OCI-LY3 (cell line): ENCODE results near the gene PPP4R1.
A peak's percentile ranks its signal among the peaks of the same experiment; 100 is the strongest.

Experiments used
- H2AFZ ChIP-seq: fragments of 200-600, 300-600 bp; shearing (Covaris generic); 2 replicates; pipeline ENCODE4 v1.6.0; 2014; ENCODE audit warnings: antibody characterized with exemption, low read depth, low read length
- H3K27ac ChIP-seq: fragments of 200-600, 300-600 bp; sonication (generic); 2 replicates; pipeline ENCODE4 v1.5.1; 2014; ENCODE audit warnings: mild to moderate bottlenecking, low read length, moderate library complexity, mixed read lengths
- H3K27me3 ChIP-seq: fragments of 200-600, 300-600 bp; sonication (generic); 2 replicates; pipeline ENCODE4 v1.6.1; 2014; ENCODE audit warnings: low read depth, low read length, mixed read lengths
- H3K36me3 ChIP-seq: fragments of 200-600, 300-600 bp; sonication (generic); replicated peaks from 2 replicates; pipeline ENCODE3; 2014; ENCODE audit warnings: low read depth, low read length, mixed read lengths
- H3K4me1 ChIP-seq: fragments of 300-600, 200-600 bp; sonication (generic); 2 replicates; pipeline ENCODE4 v1.6.1; 2014; ENCODE audit warnings: low read length, mixed read lengths
- H3K4me2 ChIP-seq: fragments of 200-600, 300-600 bp; sonication (generic); 2 replicates; pipeline ENCODE4 v1.6.1; 2014; ENCODE audit warnings: low read length, mixed read lengths
- H3K4me3 ChIP-seq: fragments of 300-600, 200-600 bp; sonication (generic); 2 replicates; pipeline ENCODE4 v1.5.1; 2014; ENCODE audit warnings: antibody characterized with exemption, mild to moderate bottlenecking, low read length, moderate library complexity
- H3K79me2 ChIP-seq: fragments of 300-600, 200-600 bp; shearing (Covaris generic); 2 replicates; pipeline ENCODE4 v1.6.1; 2014; ENCODE audit warnings: mild to moderate bottlenecking, low read length, mixed read lengths
- H3K9ac ChIP-seq: fragments of 300-600, 200-600 bp; shearing (Covaris generic); 2 replicates; pipeline ENCODE4 v1.6.0; 2014; ENCODE audit warnings: mild to moderate bottlenecking, low read length, moderate library complexity
- H3K9me3 ChIP-seq: fragments of 200-600, 300-600 bp; shearing (Covaris generic); 2 replicates; pipeline ENCODE4 v1.6.1; 2014; ENCODE audit warnings: low read length, mixed read lengths; ENCODE audit not compliant: insufficient read depth
- H4K20me1 ChIP-seq: fragments of 200-600, 300-600 bp; sonication (generic); 2 replicates; pipeline ENCODE4 v1.6.1; 2016; ENCODE audit warnings: low read length, mixed read lengths; ENCODE audit not compliant: insufficient read depth
- EZH2phosphoT487 ChIP-seq: fragments of 200-600 bp; shearing (Covaris generic); IDR thresholded peaks from 2 replicates; pipeline ENCODE4 v1.6.1; 2018; ENCODE audit warnings: antibody characterized with exemption, mixed run types, low read depth
- TF ChIP-seq, protein P1 (sequence below): fragments of 200-600, 300-600 bp; sonication (generic); IDR thresholded peaks from 2 replicates; pipeline ENCODE4 v1.5.1; 2014; ENCODE audit warnings: antibody characterized with exemption, low read length, low read depth

PPP4R1 gene

DNA sequence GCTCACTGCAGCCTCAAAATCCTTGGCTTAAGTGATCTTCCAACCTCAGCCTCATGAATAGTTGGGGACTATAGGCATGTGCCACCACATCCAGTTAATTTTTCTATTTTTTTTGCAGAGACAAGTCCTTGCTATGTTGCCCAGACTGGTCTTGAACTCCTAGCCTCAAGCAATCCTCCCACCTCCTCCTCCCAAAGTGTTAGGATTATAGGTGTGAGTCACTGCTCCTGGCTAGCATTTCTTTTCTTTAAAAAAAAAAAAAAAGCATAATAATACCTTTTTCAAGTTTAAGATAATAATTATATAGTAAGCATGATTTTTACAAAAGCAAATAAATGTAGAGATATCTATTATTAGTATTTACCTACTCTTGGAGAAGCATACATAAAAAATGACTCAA, 36.1 kb downstream of the PPP4R1 start:
- no peaks in the 10 kb centered on the region for H3K27me3 ChIP-seq
- no peak overlapping the region for H3K9ac ChIP-seq
- H3K4me2 ChIP-seq: no peak overlapping the region
- no peak overlapping the region for H2AFZ ChIP-seq
- no peaks in the 10 kb centered on the region for H3K79me2 ChIP-seq
- no peak overlapping the region for H3K4me3 ChIP-seq
- H3K36me3 ChIP-seq: peaks cover 30% of the 10 kb centered on the region
- 0 out of 2 replicates have a peak, but pooled peaks cover 2% of the 10 kb centered on the region for H3K4me1 ChIP-seq
- no peak overlapping the region for H3K27ac ChIP-seq
- no peaks in the 10 kb centered on the region for H4K20me1 ChIP-seq
- H3K9me3 ChIP-seq: no peaks in the 10 kb centered on the region
- TF ChIP-seq, protein P1, sequence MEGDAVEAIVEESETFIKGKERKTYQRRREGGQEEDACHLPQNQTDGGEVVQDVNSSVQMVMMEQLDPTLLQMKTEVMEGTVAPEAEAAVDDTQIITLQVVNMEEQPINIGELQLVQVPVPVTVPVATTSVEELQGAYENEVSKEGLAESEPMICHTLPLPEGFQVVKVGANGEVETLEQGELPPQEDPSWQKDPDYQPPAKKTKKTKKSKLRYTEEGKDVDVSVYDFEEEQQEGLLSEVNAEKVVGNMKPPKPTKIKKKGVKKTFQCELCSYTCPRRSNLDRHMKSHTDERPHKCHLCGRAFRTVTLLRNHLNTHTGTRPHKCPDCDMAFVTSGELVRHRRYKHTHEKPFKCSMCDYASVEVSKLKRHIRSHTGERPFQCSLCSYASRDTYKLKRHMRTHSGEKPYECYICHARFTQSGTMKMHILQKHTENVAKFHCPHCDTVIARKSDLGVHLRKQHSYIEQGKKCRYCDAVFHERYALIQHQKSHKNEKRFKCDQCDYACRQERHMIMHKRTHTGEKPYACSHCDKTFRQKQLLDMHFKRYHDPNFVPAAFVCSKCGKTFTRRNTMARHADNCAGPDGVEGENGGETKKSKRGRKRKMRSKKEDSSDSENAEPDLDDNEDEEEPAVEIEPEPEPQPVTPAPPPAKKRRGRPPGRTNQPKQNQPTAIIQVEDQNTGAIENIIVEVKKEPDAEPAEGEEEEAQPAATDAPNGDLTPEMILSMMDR: no peak
- no peak for TF ChIP-seq EZH2phosphoT487

DNA sequence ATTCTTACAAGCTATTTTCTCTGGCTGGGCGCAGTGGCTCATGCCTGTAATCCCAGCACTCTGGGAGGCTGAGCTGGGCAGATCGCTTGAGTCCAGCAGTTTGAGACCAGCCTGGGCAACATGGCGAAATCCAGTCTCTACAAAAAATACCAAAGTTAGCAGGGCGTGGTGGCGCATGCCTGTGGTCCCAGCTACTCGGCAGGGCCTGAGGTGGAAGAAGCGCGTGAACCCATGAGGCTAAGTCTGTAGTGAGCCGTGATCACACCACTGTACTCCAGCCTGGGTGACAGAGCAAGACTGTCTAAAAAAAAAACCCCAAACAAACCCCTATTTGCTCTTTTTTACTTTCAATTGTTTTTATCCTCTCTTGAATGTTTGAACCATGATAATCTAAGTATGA, 37.0 kb downstream of the PPP4R1 start:
- TF ChIP-seq EZH2phosphoT487: no peak
- TF ChIP-seq, protein P1: no peak
- Histone ChIP-seq H3K4me2 (no peak overlapping the region), H3K9ac (no peak overlapping the region), H3K9me3 (no peaks in the 10 kb centered on the region), H3K27ac (no peak overlapping the region), H2AFZ (no peak overlapping the region), H3K4me3 (no peak overlapping the region), H3K27me3 (no peaks in the 10 kb centered on the region), H3K4me1 (0 out of 2 replicates have a peak, but pooled peaks cover 2% of the 10 kb centered on the region), H3K79me2 (no peaks in the 10 kb centered on the region), H3K36me3 (peaks cover 24% of the 10 kb centered on the region), H4K20me1 (no peaks in the 10 kb centered on the region)

DNA sequence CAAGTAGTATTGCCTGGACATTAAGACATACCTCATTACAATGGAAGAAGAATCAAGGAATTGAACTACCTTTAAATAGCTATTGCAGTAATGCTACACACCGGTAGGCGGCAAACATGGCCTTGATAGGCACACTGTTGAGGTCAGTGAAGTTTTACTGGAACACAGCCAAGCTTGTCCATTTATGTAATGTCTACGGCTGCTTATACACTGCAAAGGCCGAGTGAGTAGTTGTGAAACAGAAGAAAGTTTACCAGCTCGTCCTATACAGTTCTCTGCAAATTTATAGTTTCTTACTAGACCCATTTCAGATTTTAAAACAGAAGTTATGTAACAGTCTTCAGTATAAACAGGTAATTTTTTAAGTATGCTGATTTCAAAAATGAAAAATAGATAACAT, 38.8 kb downstream of the PPP4R1 start:
- no peak overlapping the region for H2AFZ ChIP-seq
- H4K20me1 ChIP-seq: no peaks in the 10 kb centered on the region
- no peaks in the 10 kb centered on the region for H3K79me2 ChIP-seq
- 0 out of 2 replicates have a peak, but pooled peaks cover 2% of the 10 kb centered on the region for H3K4me1 ChIP-seq
- H3K36me3 ChIP-seq: peaks cover 8% of the 10 kb centered on the region
- no peak overlapping the region for H3K27ac ChIP-seq
- no peaks in the 10 kb centered on the region for H3K27me3 ChIP-seq
- no peak overlapping the region for H3K9ac ChIP-seq
- no peaks in the 10 kb centered on the region for H3K9me3 ChIP-seq
- no peak overlapping the region for H3K4me3 ChIP-seq
- no peak for TF ChIP-seq EZH2phosphoT487
- TF ChIP-seq, protein P1: peak; percentile 74
- no peak overlapping the region for H3K4me2 ChIP-seq

DNA sequence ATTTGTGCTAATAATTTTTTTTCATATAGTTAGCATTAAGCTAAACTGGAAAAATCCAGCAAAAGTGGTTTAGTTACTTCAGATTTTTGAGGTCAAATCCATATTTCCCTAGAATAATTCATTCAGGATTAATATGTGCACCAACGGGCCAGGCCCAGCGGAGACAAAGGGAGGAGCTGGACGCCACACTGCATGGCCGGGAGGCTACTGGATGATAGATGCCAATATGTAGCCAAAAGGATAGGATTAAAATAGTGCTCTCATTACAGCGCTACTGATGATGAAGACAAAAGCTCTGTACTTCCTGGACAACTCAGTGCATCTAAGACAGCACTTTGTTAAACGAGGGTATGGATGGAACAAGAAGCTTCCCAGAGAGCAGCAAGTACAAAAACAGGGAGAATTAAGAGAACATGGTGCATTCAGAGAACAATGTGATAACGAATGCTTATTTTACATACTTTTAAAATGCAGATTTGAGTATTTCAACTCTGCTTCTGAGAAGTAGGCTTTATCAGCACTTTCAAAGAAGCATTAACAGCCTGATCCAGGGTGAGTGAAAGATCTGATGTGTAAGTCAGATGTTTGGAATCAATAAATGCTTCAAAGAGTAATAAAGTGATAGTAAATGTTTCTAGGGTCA, 39.8 kb downstream of the PPP4R1 start:
- Histone ChIP-seq H3K9ac (no peak overlapping the region), H3K4me1 (0 out of 2 replicates have a peak, but pooled peaks cover 2% of the 10 kb centered on the region), H3K4me3 (no peak overlapping the region), H3K27me3 (no peaks in the 10 kb centered on the region), H3K27ac (no peak overlapping the region), H3K9me3 (no peaks in the 10 kb centered on the region), H3K79me2 (no peaks in the 10 kb centered on the region), H4K20me1 (no peaks in the 10 kb centered on the region), H2AFZ (no peak overlapping the region), H3K36me3 (peaks cover 8% of the 10 kb centered on the region), H3K4me2 (no peak overlapping the region)
- TF ChIP-seq EZH2phosphoT487: no peak
- TF ChIP-seq, protein P1: no peak
